Pancreas (tissue), 10 donors: Measurements from ENCODE around the gene CTIF. TPM values are rescaled to one million over a fixed set of nuclear protein-coding genes. Genes with fewer than 3 reads are reported as not detected.
A peak's percentile ranks its signal among the peaks of the same experiment; 100 is the strongest.

ENCODE experiments used
- ATAC-seq, 4 donors: fragments of 200-7000 bp; cut with Tn5 transposase; one replicate each; pipeline versions ENCODE4 v1.8.0 to v1.9.1; 2020; ENCODE audit warnings: mild to moderate bottlenecking in 4 of 4, moderate library complexity in 4 of 4
- DNase-seq, 6 donors: peaks; one replicate each; pipeline ENCODE4 v3.0.0-alpha.2; 2020
- FAIRE-seq: peaks from 2 replicates; lab custom pipeline; 2012; peaks lifted over from hg19 to GRCh38; lab: Jason Lieb, UNC
- H3K27ac ChIP-seq, 4 donors: fragments of 200-600 bp; sonication (generic); 1 replicate in 3 of 4; 2 replicates in 1 of 4; pipeline versions ENCODE4 v1.5.0 to v1.8.0; 2020
- H3K27me3 ChIP-seq, 4 donors: fragments of 200-600 bp; one replicate each; pipeline ENCODE4 v1.8.0; 2021
- H3K36me3 ChIP-seq, 3 donors: fragments of 200-600 bp; sonication (generic) in 1 of 3; one replicate each; pipeline versions ENCODE4 v1.5.0 to v1.8.0; 2020 to 2021
- H3K4me1 ChIP-seq, 3 donors: fragments of 200-600 bp; one replicate each; pipeline ENCODE4 v1.8.0; 2021
- H3K4me3 ChIP-seq, 4 donors: fragments of 200-600 bp; sonication (generic) in 2 of 4; one replicate each; pipeline versions ENCODE4 v1.5.0 to v1.8.0; 2020 to 2021
- H3K9me3 ChIP-seq, 4 donors: fragments of 200-600 bp; one replicate each; pipeline ENCODE4 v1.8.0; 2021
- WGBS, 2 donors: extraction: QIAGEN DNeasy Blood & Tissue Kit; methylation state at CpG; one replicate each; pipeline ENCODE4 v1.1.7; 2013; 5-methylcytosine and 5-hydroxymethylcytosine counted together
- intact Hi-C, 3 donors: fragments of 100-400 bp; cut with DNase I; formaldehyde crosslinking; loops; one replicate each; pipeline versions ENCODE4 v1.11.1 to v1.14.2; 2022
- polyA plus RNA-seq, 2 donors: library from polyadenylated mRNA; stranded (reverse); fragments of 200-250 nt; gene quantifications; one replicate each; pipeline ENCODE4 v1.2.3, GENCODE V29; 2013
- total RNA-seq, 6 donors: library from RNA; stranded (reverse); fragmentation: NEBNext Ultra II Directional in 4 of 6; extraction: Animal tissue kit (Norgen Biotek cat#: 25700) in 4 of 6; gene quantifications; one replicate each; pipeline versions ENCODE4 v1.2.1 to v1.2.4, GENCODE V29; 2021 to 2023
- TF ChIP-seq, protein P1 (sequence below), 4 donors: fragments of 200-600 bp; sonication (generic) in 3 of 4; IDR thresholded peaks; one replicate each; pipeline versions ENCODE4 v1.5.0 to v1.8.0; 2021; ENCODE audit warnings: antibody characterized with exemption in 4 of 4
- donor health status: healthy with polysubstance abuse.
- donor health status: DM: no; HTN: no; CAD: no; lungs with moderate emphysema.
- donor health status: DM: no; HTN: no; CAD: no.
- donor health status: control.
- donor health status: control.
- donor health status: Bipolar disorder and iron deficiency.
- donor health status: DM: yes; HTN: yes; CAD: no.
- donor health status: DM: no; HTN: no; CAD: no.
- donor health status: DM: no; HTN: no; CAD: no.
- donor health status: DM: yes; HTN: yes; CAD: no.

CTIF gene
- total and polyA plus RNA-seq, 8 donors = 15.1 to 27.4 (median 16.7) TPM

DNA sequence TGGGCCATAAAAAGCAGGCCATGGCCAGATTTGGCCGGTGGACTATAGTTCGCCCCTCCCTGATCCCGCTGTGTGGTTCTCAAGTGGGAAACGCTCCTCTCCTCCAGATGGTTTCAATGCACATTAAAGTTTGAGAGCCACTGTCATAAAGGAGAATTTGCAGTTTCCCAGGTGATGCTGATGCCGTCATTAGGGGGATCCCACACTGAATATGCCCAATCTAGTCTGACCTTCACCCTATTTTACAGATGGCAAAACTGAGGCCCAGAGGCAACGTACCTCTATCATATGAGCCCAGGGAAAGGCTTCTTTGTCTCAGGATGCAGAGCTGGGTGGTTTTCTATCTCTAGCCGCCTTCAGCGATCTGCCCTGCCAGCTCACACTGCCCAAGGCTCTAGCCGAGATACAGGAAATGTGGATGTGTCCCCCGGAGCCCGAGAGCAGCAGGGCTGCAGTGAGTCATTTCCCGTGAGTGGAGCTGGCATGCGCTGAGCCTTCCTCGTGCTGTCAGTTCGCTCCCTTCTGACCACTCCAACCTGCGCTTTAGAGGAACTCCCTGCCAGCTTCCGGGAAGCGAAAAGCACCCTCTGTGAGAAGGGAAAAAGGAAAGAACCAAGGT is 295.7 kb downstream of the CTIF start:
- no peaks in the 10 kb centered on the region for H3K27me3 ChIP-seq
- H3K9me3 ChIP-seq = no peaks in the 10 kb centered on the region
- peak overlapping the region in 1 of 4 donors; percentile 23 for H3K27ac ChIP-seq
- no peaks in the 10 kb centered on the region for H3K36me3 ChIP-seq
- peak overlapping the region in 1 of 4 donors; percentile 12 for H3K4me3 ChIP-seq
- intact Hi-C loops = no loop called here
- DNase-seq (peak in 2 of 6 donors; percentile 46 to 49), FAIRE-seq (no peak), ATAC-seq (peak in 3 of 4 donors; percentile 41 to 82 (median 73))
- WGBS, 2 donors = 83 to 84% methylated on average over 18 of the region's 18 CpGs
- TF ChIP-seq, protein P1, sequence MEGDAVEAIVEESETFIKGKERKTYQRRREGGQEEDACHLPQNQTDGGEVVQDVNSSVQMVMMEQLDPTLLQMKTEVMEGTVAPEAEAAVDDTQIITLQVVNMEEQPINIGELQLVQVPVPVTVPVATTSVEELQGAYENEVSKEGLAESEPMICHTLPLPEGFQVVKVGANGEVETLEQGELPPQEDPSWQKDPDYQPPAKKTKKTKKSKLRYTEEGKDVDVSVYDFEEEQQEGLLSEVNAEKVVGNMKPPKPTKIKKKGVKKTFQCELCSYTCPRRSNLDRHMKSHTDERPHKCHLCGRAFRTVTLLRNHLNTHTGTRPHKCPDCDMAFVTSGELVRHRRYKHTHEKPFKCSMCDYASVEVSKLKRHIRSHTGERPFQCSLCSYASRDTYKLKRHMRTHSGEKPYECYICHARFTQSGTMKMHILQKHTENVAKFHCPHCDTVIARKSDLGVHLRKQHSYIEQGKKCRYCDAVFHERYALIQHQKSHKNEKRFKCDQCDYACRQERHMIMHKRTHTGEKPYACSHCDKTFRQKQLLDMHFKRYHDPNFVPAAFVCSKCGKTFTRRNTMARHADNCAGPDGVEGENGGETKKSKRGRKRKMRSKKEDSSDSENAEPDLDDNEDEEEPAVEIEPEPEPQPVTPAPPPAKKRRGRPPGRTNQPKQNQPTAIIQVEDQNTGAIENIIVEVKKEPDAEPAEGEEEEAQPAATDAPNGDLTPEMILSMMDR (IDR thresholded peaks at IDR 0.05) = no peak
- H3K4me1 ChIP-seq = no peaks in the 10 kb centered on the region

DNA sequence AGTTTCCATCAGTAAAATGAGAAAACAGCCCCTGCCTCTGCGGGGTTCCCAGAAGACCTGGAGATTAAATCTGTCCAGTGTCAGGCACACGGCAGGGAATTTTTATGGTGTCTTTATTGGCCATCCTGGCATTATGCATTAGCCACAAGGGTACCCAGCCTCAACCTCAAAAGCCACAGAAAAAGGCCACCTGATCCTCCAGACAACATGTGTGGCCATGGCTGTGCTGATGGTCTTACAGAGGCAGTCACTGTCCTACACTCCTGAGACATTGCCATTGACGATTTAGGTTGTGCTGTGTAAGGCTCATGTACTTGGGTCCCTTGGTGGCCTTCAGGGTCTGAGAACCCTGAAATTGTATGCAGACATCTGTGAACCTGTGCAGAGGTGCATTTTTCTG is 296.3 kb downstream of the CTIF start:
- no peak overlapping the region for H3K4me3 ChIP-seq

DNA sequence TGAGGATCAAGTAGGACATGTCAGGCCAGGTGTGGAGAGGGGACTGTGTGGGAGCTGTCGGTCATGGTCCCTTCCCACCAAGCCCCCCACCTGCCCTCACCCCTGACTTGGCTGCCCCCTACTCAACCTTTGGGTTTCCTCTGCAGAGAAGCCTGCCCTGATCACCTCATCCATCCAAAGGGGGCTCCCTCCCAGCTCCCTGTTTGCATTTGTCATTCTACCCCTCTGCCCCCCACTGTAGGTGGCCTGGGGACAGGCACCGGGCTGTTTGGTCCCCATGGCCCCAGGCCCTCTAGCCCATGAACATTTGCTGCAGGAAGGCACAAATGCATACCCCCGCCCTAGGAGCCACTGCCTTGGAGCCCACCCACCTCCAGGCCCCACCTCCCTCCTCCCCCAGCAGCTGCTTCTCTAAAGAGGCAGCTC is 296.9 kb downstream of the CTIF start:
- FAIRE-seq (no peak), ATAC-seq (no peak), DNase-seq (peak in 1 of 6 donors; percentile 24)
- WGBS, 2 donors = 89 to 93% methylated on average over 3 of the region's 3 CpGs
- H3K36me3 ChIP-seq = no peaks in the 10 kb centered on the region
- intact Hi-C loops = no loop called here
- H3K27ac ChIP-seq = no peak overlapping the region
- TF ChIP-seq, protein P1 (IDR thresholded peaks at IDR 0.05) = no peak
- H3K9me3 ChIP-seq = no peaks in the 10 kb centered on the region
- no peaks in the 10 kb centered on the region for H3K27me3 ChIP-seq
- no peaks in the 10 kb centered on the region for H3K4me1 ChIP-seq
- H3K4me3 ChIP-seq = no peak overlapping the region

More for the DNA sequence above, 296.3 kb downstream of the CTIF start:
- Histone ChIP-seq H3K9me3 (no peaks in the 10 kb centered on the region), H3K27me3 (no peaks in the 10 kb centered on the region), H3K4me1 (no peaks in the 10 kb centered on the region), H3K27ac (no peak overlapping the region), H3K36me3 (no peaks in the 10 kb centered on the region)
- intact Hi-C loops = no loop called here
- TF ChIP-seq, protein P1 (IDR thresholded peaks at IDR 0.05) = no peak
- FAIRE-seq (no peak), ATAC-seq (no peak), DNase-seq (peak in 1 of 6 donors; percentile 8)
- 87 to 96% methylated on average over 3 of the region's 3 CpGs for WGBS, 2 donors

DNA sequence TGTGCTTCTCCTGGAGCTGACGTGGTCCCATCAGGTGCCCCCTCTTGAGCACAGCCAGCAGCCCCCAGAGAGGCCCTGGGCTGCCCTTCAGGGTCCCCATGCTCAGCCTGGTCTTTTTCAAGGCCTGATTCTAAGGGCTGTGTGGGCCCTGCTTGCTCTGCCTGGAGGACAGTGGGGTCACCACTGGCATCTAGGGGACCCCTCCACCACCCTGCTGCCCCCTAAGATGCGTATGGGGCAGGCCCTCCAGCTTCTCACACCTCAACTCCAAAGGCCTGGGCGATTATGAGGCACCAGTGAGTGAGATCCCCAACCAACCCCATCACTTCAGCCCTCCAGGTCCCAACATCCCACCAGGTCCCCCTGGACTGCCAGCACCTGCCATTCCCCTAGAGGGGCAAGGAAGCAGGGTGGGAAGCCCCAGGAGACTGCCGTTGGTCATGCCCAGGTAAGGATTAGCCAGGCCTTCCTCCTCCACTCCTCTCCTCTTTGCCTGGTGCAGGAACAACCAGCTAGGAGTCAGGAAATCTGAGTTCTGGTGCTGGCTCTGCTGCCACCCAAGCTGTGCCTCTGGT is 297.5 kb downstream of the CTIF start:
- Histone ChIP-seq H3K36me3 (no peaks in the 10 kb centered on the region), H3K4me3 (no peak overlapping the region), H3K27me3 (no peaks in the 10 kb centered on the region), H3K4me1 (no peaks in the 10 kb centered on the region), H3K9me3 (no peaks in the 10 kb centered on the region), H3K27ac (no peak overlapping the region)
- no peak for ATAC-seq
- peak in 1 of 6 donors; percentile 31 for DNase-seq
- WGBS, 2 donors = 61 to 73% methylated on average over 4 of the region's 4 CpGs
- FAIRE-seq = no peak
- TF ChIP-seq, protein P1 (IDR thresholded peaks at IDR 0.05) = no peak
- intact Hi-C loops = no loop called here
